GM11168 (cell line): ENCODE results near the gene PCDHA11.

Source experiments
- in situ Hi-C: fragments of 300-500 bp; cut with MboI; formaldehyde crosslinking; loops from one replicate; pipeline ENCODE4 v1.12.0; 2022; ENCODE audit warnings: low sequenced_read_pairs; ENCODE audit not compliant: unreplicated experiment

PCDHA11 gene

DNA sequence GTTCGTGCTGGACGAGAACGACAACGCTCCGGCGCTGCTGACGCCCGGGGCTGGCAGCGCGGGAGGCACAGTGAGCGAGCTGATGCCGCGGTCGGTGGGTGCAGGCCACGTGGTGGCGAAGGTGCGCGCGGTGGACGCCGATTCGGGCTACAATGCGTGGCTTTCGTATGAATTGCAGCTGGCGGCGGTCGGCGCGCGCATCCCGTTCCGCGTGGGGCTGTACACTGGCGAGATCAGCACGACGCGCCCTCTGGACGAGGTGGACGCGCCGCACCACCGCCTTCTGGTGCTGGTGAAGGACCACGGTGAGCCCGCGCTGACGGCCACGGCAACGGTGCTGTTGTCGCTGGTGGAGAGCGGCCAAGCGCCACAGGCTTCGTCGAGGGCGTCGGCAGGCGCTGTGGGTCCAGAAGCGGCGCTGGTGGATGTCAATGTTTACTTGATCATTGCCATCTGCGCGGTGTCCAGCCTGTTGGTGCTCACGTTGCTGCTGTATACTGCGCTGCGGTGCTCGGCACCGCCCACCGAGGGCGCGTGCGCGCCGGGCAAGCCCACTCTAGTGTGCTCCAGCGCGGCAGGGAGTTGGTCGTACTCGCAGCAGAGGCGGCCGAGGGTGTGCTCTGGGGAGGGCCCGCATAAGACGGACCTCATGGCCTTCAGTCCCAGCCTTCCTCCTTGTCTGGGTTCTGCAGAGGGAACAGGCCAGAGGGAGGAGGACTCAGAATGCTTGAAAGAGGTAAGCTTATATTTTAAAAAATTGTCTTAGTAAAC lies 15.4 kb downstream of the PCDHA11 start:
- in situ Hi-C loops: no loop called here

DNA sequence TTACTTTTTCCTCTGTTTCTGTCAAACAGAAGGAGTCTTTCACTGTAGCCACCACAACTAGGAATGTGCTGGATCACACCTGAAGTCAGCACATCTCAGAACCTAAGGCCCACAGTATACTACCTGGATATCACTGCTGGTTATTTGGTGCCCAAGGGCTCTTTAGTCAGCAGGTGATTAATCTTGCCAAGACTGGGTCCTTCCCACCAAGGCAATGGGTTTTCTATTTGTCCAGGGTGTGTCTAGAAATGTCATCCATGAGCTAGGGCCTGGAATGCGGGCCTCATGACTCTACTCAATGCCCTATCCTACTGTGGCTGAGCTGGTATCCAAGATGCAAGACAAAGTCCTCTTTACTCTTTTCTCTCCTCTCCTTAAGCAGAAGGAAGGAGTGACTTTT lies 47.6 kb downstream of the PCDHA11 start:
- in situ Hi-C loops: no loop called here
